ENCODE data around the gene ENPP6.
"Not testable (repeated sequence)": the region's sequence is repeated elsewhere in the genome, so short reads cannot be mapped to it uniquely, and the experiment has no call there.

The ENPP6 gene

DNA sequence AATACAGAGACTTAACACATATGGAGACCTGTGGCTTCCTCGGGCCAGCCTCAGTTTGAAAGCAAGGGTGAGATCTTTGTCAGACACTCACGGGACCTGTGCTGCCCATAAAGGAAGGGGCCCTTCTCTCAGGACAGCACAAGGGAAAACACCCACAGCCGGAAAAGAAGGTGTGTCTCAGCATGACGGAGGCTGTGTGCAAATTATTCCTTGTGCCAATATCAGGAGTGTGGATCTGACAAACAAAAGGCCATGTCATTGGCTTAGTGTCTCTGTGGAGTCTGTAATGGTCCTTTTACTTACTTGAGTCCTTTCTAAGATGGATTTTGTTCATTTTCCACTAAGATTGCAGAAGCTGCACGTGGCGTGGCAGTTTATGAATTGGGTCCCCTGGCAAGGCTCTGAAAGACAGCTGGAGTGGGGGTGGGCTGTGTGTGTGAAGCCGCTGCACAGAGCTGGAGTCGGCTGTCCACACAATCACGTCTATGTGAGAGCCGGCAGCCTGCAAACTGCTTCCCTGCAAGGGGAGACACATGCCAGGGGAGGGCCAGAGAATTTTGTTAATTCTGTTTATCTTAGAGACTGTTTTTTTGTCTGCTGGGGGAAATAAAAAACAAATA is 1.9 kb downstream of the ENPP6 start:
- no peak; the same call in 2 of the 3 replicates for ATAC-seq
- TF ChIP-seq, protein P1, sequence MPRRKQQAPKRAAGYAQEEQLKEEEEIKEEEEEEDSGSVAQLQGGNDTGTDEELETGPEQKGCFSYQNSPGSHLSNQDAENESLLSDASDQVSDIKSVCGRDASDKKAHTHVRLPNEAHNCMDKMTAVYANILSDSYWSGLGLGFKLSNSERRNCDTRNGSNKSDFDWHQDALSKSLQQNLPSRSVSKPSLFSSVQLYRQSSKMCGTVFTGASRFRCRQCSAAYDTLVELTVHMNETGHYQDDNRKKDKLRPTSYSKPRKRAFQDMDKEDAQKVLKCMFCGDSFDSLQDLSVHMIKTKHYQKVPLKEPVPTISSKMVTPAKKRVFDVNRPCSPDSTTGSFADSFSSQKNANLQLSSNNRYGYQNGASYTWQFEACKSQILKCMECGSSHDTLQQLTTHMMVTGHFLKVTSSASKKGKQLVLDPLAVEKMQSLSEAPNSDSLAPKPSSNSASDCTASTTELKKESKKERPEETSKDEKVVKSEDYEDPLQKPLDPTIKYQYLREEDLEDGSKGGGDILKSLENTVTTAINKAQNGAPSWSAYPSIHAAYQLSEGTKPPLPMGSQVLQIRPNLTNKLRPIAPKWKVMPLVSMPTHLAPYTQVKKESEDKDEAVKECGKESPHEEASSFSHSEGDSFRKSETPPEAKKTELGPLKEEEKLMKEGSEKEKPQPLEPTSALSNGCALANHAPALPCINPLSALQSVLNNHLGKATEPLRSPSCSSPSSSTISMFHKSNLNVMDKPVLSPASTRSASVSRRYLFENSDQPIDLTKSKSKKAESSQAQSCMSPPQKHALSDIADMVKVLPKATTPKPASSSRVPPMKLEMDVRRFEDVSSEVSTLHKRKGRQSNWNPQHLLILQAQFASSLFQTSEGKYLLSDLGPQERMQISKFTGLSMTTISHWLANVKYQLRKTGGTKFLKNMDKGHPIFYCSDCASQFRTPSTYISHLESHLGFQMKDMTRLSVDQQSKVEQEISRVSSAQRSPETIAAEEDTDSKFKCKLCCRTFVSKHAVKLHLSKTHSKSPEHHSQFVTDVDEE (CRISPR knock-in tag; IDR thresholded peaks at IDR 0.05) = no peak
- TF ChIP-seq ZNF8 (CRISPR knock-in tag; IDR thresholded peaks at IDR 0.05) (no peak), TCF4 (CRISPR knock-in tag; IDR thresholded peaks at IDR 0.05; ENCODE audit: borderline replicate concordance) (no peak), ZFP30 (CRISPR knock-in tag; IDR thresholded peaks at IDR 0.05) (no peak), RARB (CRISPR knock-in tag; IDR thresholded peaks at IDR 0.05) (no peak), OSR1 (CRISPR knock-in tag; IDR thresholded peaks at IDR 0.05) (no peak), ESRRG (CRISPR knock-in tag; IDR thresholded peaks at IDR 0.05) (no peak), CSDC2 (CRISPR knock-in tag; IDR thresholded peaks at IDR 0.05) (no peak), ZNF70 (CRISPR knock-in tag; IDR thresholded peaks at IDR 0.05) (no peak), SNAI2 (CRISPR knock-in tag; IDR thresholded peaks at IDR 0.05) (no peak), ZNF565 (CRISPR knock-in tag; conservative IDR thresholded peaks at IDR 0.05; ENCODE audit: low read depth) (no peak)
- TF ChIP-seq, protein P2, sequence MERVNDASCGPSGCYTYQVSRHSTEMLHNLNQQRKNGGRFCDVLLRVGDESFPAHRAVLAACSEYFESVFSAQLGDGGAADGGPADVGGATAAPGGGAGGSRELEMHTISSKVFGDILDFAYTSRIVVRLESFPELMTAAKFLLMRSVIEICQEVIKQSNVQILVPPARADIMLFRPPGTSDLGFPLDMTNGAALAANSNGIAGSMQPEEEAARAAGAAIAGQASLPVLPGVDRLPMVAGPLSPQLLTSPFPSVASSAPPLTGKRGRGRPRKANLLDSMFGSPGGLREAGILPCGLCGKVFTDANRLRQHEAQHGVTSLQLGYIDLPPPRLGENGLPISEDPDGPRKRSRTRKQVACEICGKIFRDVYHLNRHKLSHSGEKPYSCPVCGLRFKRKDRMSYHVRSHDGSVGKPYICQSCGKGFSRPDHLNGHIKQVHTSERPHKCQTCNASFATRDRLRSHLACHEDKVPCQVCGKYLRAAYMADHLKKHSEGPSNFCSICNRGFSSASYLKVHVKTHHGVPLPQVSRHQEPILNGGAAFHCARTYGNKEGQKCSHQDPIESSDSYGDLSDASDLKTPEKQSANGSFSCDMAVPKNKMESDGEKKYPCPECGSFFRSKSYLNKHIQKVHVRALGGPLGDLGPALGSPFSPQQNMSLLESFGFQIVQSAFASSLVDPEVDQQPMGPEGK (CRISPR knock-in tag; IDR thresholded peaks at IDR 0.05; ENCODE audit: borderline replicate concordance) = no peak
- TF ChIP-seq, protein P3, sequence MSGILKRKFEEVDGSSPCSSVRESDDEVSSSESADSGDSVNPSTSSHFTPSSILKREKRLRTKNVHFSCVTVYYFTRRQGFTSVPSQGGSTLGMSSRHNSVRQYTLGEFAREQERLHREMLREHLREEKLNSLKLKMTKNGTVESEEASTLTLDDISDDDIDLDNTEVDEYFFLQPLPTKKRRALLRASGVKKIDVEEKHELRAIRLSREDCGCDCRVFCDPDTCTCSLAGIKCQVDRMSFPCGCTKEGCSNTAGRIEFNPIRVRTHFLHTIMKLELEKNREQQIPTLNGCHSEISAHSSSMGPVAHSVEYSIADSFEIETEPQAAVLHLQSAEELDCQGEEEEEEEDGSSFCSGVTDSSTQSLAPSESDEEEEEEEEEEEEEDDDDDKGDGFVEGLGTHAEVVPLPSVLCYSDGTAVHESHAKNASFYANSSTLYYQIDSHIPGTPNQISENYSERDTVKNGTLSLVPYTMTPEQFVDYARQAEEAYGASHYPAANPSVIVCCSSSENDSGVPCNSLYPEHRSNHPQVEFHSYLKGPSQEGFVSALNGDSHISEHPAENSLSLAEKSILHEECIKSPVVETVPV (CRISPR knock-in tag; IDR thresholded peaks at IDR 0.05) = no peak
- TF ChIP-seq, protein P4, sequence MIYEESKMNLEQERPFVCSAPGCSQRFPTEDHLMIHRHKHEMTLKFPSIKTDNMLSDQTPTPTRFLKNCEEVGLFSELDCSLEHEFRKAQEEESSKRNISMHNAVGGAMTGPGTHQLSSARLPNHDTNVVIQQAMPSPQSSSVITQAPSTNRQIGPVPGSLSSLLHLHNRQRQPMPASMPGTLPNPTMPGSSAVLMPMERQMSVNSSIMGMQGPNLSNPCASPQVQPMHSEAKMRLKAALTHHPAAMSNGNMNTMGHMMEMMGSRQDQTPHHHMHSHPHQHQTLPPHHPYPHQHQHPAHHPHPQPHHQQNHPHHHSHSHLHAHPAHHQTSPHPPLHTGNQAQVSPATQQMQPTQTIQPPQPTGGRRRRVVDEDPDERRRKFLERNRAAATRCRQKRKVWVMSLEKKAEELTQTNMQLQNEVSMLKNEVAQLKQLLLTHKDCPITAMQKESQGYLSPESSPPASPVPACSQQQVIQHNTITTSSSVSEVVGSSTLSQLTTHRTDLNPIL (CRISPR knock-in tag; IDR thresholded peaks at IDR 0.05; ENCODE audit: low read depth) = no peak

DNA sequence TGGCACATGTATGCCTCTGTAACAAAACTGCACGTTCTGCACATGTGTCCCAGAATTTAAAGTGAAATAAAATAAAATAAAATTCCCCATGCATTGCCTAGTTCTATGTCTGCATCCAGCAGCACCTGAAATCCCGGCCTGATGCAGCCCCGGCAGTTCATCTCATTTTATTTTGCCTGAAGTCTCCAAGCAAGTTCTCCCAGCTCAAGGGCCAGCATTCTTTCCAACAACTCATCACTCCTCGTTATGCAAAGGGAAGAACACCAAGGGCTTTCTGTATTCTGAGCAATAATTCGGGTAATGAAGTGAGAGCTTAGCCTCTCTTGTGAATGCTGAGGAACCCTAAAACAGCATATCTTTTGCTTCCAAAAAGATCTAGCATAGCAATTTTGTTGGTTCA is 2.7 kb downstream of the ENPP6 start:
- TF ChIP-seq ZFP3 (CRISPR knock-in tag; IDR thresholded peaks at IDR 0.05) (no peak), ZFP30 (CRISPR knock-in tag; IDR thresholded peaks at IDR 0.05) (no peak), ZNF565 (CRISPR knock-in tag; conservative IDR thresholded peaks at IDR 0.05; ENCODE audit: low read depth) (no peak), TOX (CRISPR knock-in tag; IDR thresholded peaks at IDR 0.05; ENCODE audit: borderline replicate concordance) (no peak)

DNA sequence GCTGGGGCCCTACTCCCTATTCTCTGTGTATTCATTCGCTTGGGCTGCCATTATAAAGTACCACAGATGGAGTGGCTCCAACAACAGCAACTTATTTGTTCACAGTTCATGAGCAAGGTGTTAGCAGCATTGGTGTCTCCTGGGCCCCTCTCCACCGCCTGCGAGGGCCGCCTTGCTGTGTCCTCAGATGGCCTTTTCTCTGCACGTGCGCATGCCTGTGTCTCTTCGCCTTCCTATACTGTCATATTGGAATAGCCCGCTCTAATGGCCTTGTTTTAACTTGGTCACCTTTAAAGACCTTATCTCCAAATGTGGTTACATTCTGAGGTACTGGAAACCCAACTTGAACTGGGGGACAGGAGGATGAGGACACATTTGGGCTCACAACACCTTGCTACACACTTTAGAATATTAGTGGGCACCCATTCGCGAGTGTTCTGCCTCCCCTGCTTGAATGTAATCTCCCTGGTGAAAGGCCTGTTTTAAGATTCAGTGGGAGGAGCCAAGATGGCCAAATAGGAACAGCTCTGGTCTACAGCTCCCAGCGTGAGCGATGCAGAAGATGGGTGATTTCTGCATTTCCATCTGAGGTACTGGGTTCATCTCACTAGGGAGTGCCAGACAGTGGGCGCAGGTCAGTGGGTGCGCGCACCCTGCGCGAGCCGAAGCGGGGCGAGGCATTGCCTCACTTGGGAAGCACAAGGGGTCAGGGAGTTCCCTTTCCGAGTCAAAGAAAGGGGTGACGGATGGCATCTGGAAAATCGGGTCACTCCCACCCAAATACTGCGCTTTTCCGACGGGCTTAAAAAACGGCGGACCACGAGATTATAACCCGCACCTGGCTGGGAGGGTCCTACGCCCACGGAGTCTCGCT is 9.7 kb downstream of the ENPP6 start:
- ATAC-seq = not testable (repeated sequence)

More for the DNA sequence above, 2.7 kb downstream of the ENPP6 start:
- no peak for ATAC-seq

DNA sequence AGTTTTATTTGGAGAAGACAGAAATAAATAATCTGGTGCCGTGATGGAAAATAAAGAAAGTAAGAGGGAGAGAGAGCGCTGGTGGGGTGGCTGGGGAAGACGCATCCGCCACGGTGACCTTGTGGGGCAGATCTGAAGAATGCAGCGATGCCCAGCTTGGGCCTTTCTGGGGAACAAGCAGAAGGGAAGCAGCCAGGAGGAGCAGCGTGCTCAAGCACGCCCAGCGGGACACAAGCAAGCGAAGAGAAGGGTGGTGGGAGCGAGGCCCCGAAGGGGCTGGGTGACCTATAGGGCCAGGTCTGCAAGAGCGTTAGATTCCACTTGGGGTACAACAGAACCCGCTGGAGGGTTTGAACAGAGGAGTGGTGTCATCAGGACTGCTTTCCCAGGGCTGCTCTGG is 12.4 kb downstream of the ENPP6 start:
- TF ChIP-seq PPARA (CRISPR knock-in tag; IDR thresholded peaks at IDR 0.05; ENCODE audit: borderline replicate concordance) = no peak
- TF ChIP-seq ZC3H10 (CRISPR knock-in tag; IDR thresholded peaks at IDR 0.05) = no peak
- TF ChIP-seq, protein P5, sequence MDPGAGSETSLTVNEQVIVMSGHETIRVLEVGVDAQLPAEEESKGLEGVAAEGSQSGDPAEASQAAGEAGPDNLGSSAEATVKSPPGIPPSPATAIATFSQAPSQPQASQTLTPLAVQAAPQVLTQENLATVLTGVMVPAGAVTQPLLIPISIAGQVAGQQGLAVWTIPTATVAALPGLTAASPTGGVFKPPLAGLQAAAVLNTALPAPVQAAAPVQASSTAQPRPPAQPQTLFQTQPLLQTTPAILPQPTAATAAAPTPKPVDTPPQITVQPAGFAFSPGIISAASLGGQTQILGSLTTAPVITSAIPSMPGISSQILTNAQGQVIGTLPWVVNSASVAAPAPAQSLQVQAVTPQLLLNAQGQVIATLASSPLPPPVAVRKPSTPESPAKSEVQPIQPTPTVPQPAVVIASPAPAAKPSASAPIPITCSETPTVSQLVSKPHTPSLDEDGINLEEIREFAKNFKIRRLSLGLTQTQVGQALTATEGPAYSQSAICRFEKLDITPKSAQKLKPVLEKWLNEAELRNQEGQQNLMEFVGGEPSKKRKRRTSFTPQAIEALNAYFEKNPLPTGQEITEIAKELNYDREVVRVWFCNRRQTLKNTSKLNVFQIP (CRISPR knock-in tag; IDR thresholded peaks at IDR 0.05; ENCODE audit: borderline replicate concordance, low read depth) = no peak
- TF ChIP-seq OSR1 (CRISPR knock-in tag; IDR thresholded peaks at IDR 0.05) = no peak
- no peak for TF ChIP-seq ISL1 (CRISPR knock-in tag; IDR thresholded peaks at IDR 0.05)
- ATAC-seq = no peak
